ENCODE results near the gene SPEN.

DNA sequence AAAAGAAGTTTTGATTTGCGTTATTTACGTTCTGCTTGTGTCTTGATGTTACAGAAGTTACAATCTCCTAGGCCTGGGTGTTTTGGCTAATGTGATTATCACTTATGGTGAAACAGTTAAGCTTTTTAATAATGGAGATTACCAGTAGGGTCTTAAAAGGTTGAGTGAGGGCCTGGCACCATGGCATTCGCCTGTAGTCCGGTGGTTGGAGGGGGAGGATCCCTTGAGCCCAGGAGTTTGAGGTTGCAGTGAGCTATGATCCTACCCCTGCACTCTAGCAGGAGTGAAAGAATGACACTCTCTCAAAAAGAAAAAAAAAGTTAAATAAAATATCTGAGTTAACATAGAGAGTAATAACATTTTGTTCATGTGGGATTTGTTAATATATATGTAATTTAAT lies 8.8 kb upstream of the SPEN start:
- TF ChIP-seq, protein P1, sequence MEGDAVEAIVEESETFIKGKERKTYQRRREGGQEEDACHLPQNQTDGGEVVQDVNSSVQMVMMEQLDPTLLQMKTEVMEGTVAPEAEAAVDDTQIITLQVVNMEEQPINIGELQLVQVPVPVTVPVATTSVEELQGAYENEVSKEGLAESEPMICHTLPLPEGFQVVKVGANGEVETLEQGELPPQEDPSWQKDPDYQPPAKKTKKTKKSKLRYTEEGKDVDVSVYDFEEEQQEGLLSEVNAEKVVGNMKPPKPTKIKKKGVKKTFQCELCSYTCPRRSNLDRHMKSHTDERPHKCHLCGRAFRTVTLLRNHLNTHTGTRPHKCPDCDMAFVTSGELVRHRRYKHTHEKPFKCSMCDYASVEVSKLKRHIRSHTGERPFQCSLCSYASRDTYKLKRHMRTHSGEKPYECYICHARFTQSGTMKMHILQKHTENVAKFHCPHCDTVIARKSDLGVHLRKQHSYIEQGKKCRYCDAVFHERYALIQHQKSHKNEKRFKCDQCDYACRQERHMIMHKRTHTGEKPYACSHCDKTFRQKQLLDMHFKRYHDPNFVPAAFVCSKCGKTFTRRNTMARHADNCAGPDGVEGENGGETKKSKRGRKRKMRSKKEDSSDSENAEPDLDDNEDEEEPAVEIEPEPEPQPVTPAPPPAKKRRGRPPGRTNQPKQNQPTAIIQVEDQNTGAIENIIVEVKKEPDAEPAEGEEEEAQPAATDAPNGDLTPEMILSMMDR (IDR thresholded peaks at IDR 0.05; ENCODE audit: low read length): no peak
- TF ChIP-seq EZH2 (optimal IDR thresholded peaks at IDR 0.05; ENCODE audit: low read depth, low read length): no peak
- no peak for TF ChIP-seq EZH2phosphoT487 (IDR thresholded peaks at IDR 0.05; ENCODE audit: low read length)

All from MM.1S (cell line).